Measurements from ENCODE around the gene LUZP1.

DNA sequence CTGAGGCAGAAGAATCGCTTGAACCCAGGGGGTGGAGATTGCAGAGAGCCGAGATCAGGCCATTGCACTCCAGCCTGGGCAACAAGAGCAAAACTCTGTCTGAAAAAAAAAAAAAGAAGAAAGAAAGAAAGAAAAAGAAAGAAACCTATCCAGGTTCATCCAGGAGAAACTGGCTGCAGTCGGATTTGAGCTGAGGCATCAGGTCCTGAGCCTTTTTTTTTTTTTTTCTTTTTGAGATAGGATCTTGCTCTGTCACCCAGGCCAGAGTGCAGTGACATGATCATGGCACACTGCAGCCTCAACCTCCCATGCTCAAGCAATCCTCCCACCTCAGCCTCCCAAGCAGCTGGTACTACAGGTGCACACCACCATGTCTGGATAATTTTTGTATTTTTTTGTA, 22.5 kb upstream of the LUZP1 start:
- TF ChIP-seq, protein P1, sequence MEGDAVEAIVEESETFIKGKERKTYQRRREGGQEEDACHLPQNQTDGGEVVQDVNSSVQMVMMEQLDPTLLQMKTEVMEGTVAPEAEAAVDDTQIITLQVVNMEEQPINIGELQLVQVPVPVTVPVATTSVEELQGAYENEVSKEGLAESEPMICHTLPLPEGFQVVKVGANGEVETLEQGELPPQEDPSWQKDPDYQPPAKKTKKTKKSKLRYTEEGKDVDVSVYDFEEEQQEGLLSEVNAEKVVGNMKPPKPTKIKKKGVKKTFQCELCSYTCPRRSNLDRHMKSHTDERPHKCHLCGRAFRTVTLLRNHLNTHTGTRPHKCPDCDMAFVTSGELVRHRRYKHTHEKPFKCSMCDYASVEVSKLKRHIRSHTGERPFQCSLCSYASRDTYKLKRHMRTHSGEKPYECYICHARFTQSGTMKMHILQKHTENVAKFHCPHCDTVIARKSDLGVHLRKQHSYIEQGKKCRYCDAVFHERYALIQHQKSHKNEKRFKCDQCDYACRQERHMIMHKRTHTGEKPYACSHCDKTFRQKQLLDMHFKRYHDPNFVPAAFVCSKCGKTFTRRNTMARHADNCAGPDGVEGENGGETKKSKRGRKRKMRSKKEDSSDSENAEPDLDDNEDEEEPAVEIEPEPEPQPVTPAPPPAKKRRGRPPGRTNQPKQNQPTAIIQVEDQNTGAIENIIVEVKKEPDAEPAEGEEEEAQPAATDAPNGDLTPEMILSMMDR (conservative IDR thresholded peaks at IDR 0.05 in 1 of 2, IDR thresholded peaks at IDR 0.05 in 1 of 2; ENCODE audit: low read depth in 1 of 2, low read length in 2 of 2): no peak
- no peak for TF ChIP-seq EZH2 (IDR thresholded peaks at IDR 0.05; ENCODE audit: low read length, missing control alignments)

Data from fibroblast of lung (primary cell).